Measurements from ENCODE around the gene ANKRD13B.

Gene ANKRD13B

GRCh38 chr17:29652976-29653375, 60.0 kb downstream of the ANKRD13B start:
- TF ChIP-seq CTCF (IDR thresholded peaks at IDR 0.05; ENCODE audit: insufficient read depth, low read depth, low read length, missing control alignments): no peak
- no peak overlapping the region for H3K4me3 ChIP-seq (ENCODE audit: low read depth, low read length)

GRCh38 chr17:29653995-29654714, 61.2 kb downstream of the ANKRD13B start:
- TF ChIP-seq CTCF (IDR thresholded peaks at IDR 0.05; ENCODE audit: insufficient read depth, low read depth, low read length, missing control alignments): no peak
- DNase-seq (ENCODE audit: low read depth): no peak
- no peak overlapping the region for H3K4me3 ChIP-seq (ENCODE audit: low read depth, low read length)

More at GRCh38 chr17:29652976-29653375, 60.0 kb downstream of the ANKRD13B start:
- no peak for DNase-seq (ENCODE audit: low read depth)

- no peak overlapping the region for H3K4me3 ChIP-seq (ENCODE audit: low read depth, low read length)
- TF ChIP-seq CTCF (IDR thresholded peaks at IDR 0.05; ENCODE audit: insufficient read depth, low read depth, low read length, missing control alignments): no peak
- no peak for DNase-seq (ENCODE audit: low read depth)
Measured at GRCh38 chr17:29655323-29655722, 62.4 kb downstream of the ANKRD13B start.

GRCh38 chr17:29659155-29659554, 66.2 kb downstream of the ANKRD13B start:
- no peak for TF ChIP-seq CTCF (IDR thresholded peaks at IDR 0.05; ENCODE audit: insufficient read depth, low read depth, low read length, missing control alignments)
- no peak overlapping the region for H3K4me3 ChIP-seq (ENCODE audit: low read depth, low read length)

GRCh38 chr17:29661213-29661612, 68.3 kb downstream of the ANKRD13B start:
- DNase-seq (ENCODE audit: low read depth): no peak
- no peak overlapping the region for H3K4me3 ChIP-seq (ENCODE audit: low read depth, low read length)
- no peak for TF ChIP-seq CTCF (IDR thresholded peaks at IDR 0.05; ENCODE audit: insufficient read depth, low read depth, low read length, missing control alignments)

More at GRCh38 chr17:29659155-29659554, 66.2 kb downstream of the ANKRD13B start:
- no peak for DNase-seq (ENCODE audit: low read depth)

GRCh38 chr17:29663155-29663554, 70.2 kb downstream of the ANKRD13B start:
- no peak for DNase-seq (ENCODE audit: low read depth)
- H3K4me3 ChIP-seq (ENCODE audit: low read depth, low read length): no peak overlapping the region
- no peak for TF ChIP-seq CTCF (IDR thresholded peaks at IDR 0.05; ENCODE audit: insufficient read depth, low read depth, low read length, missing control alignments)

All from GM12865 (cell line).